ENCODE results near the gene S100A4.
A peak's percentile ranks its signal among the peaks of the same experiment; 100 is the strongest.

S100A4 gene

DNA sequence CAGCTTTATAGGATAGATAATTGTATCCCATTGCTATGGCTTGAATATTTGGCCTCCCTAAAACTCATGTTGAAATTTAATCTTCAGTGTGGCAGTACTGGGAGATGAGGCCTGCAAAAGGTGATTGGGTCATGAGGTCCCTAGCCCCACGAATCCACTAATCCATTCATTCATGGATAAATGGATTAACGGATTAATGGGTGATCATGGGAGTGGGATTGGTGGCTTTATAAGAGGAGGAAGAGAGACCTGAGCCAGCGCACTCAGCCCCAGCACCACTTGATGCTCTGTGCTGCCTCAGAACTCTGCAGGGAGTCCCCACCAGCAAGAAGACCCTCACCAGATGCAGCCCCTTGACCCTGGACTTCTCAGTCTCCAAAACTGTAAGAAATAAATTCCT lies 41.8 kb downstream of the S100A4 start:
- no peak for DNase-seq

GRCh38 chr1:153498746-153499145 lies 46.9 kb downstream of the S100A4 start:
- no peak for DNase-seq

- DNase-seq = no peak
Observed at GRCh38 chr1:153495536-153495935, 50.1 kb downstream of the S100A4 start.

DNA sequence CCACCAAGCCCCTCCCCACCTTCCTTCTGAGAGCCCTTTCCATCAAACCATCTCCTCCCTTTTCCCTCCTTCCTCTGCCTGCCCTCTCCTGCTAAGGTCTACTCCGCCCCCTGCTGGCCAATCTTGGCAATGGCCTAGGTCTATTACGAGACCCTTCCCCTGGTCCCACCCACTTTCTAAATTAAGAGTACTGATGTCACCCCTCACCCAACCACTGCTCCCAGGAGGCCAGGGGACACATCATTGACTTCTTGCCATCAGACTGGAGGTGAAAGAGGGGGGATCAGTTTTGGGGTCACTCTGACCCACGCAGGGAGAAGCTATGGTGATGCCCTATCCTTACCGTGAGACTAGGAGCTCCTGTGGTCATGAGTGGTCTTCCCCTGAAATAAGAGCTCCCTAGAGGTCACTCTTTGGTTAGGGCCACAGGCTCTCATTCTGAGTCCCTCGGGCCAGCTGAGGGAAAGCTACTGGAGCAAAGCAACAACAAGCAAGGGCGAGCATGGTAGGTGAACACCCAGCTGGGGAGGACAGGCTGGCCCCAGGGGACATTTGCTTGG lies 50.5 kb downstream of the S100A4 start:
- peak; percentile 84 for DNase-seq

Measured in RPMI8226 (cell line).